Measurements from ENCODE around the gene NDUFS2. TPM values are rescaled to one million over a fixed set of nuclear protein-coding genes. Genes with fewer than 3 reads are reported as not detected.

Gene NDUFS2
- total and polyA plus RNA-seq, 9 of the 15 experiments (the other 6 are each of a cell fraction or from before 2014, with no cell fraction given) = 70.0 to 176 (median 141) TPM

DNA sequence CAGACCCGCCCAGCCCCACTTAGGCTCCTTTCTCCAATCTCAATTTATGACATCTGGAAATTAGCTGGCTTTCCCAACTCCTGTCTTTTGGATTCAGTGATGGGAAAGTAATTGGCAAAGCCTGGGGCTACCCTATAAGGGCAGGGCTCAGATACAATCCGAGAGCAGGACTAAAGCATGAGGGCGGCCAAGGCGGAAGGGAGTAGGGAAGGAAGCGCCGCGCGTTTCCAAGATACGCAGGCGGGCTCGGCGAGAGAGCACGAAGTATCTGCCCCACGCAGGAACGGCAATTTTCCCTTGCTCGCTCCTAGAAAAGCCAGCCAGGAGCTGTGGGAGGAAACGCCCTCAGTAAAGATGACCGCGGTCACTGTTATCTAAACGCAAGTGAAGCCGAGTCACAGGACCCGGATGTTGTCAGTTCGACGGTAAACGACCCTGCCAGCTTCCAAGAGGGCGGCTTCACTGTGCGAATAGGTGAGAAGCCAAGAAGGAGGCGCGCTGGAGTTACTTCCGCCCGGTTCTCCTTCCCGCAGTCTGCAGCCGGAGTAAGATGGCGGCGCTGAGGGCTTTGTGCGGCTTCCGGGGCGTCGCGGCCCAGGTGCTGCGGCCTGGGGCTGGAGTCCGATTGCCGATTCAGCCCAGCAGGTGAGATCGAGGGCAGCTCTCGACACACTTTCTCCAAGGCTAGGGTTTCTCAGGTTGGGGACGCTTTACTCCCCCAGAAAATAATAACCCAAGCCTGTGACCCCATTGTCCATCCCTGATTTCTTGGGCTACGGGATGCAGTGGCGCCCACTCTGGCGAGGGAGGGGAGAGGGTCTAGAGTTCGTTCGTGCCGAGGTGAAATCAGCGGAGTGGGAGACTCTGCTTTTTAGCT is at the start of gene NDUFS2 (continued):
- TF ChIP-seq, protein P1, sequence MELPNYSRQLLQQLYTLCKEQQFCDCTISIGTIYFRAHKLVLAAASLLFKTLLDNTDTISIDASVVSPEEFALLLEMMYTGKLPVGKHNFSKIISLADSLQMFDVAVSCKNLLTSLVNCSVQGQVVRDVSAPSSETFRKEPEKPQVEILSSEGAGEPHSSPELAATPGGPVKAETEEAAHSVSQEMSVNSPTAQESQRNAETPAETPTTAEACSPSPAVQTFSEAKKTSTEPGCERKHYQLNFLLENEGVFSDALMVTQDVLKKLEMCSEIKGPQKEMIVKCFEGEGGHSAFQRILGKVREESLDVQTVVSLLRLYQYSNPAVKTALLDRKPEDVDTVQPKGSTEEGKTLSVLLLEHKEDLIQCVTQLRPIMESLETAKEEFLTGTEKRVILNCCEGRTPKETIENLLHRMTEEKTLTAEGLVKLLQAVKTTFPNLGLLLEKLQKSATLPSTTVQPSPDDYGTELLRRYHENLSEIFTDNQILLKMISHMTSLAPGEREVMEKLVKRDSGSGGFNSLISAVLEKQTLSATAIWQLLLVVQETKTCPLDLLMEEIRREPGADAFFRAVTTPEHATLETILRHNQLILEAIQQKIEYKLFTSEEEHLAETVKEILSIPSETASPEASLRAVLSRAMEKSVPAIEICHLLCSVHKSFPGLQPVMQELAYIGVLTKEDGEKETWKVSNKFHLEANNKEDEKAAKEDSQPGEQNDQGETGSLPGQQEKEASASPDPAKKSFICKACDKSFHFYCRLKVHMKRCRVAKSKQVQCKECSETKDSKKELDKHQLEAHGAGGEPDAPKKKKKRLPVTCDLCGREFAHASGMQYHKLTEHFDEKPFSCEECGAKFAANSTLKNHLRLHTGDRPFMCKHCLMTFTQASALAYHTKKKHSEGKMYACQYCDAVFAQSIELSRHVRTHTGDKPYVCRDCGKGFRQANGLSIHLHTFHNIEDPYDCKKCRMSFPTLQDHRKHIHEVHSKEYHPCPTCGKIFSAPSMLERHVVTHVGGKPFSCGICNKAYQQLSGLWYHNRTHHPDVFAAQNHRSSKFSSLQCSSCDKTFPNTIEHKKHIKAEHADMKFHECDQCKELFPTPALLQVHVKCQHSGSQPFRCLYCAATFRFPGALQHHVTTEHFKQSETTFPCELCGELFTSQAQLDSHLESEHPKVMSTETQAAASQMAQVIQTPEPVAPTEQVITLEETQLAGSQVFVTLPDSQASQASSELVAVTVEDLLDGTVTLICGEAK (IDR thresholded peaks at IDR 0.05) = peak; percentile 95
- TF ChIP-seq, protein P1 (CRISPR knock-in tag; IDR thresholded peaks at IDR 0.05) = no peak
- TF ChIP-seq ATF6 (CRISPR knock-in tag; IDR thresholded peaks at IDR 0.05) = no peak
- TF ChIP-seq TCFL5 (CRISPR knock-in tag; conservative IDR thresholded peaks at IDR 0.05) = no peak
- peak; percentile 62; the same call in 1 of the 2 replicates for TF ChIP-seq ELF4 (CRISPR knock-in tag; IDR thresholded peaks at IDR 0.05)
- TF ChIP-seq POLR2B (IDR thresholded peaks at IDR 0.05; ENCODE audit: low read depth, partially characterized antibody) = peak; percentile 62
- TF ChIP-seq ZNF175 (CRISPR knock-in tag; IDR thresholded peaks at IDR 0.05; ENCODE audit: low read depth) = peak; percentile 73; the same call in 1 of the 2 replicates
- TF ChIP-seq E2F1 (CRISPR knock-in tag; IDR thresholded peaks at IDR 0.05) = 0 out of 2 replicates have a peak, but pooled peaks have one; percentile 4
- no peak for TF ChIP-seq HES1 (IDR thresholded peaks at IDR 0.05; ENCODE audit: low read depth)
- TF ChIP-seq SUPT5H (IDR thresholded peaks at IDR 0.05) = peak; percentile 85
- TF ChIP-seq MNT (conservative IDR thresholded peaks at IDR 0.05) = peak; percentile 49 to 75
